Measurements from ENCODE around the gene RANBP17.
"Not testable (repeated sequence)": the region's sequence is repeated elsewhere in the genome, so short reads cannot be mapped to it uniquely, and the experiment has no call there.

RANBP17 gene

DNA sequence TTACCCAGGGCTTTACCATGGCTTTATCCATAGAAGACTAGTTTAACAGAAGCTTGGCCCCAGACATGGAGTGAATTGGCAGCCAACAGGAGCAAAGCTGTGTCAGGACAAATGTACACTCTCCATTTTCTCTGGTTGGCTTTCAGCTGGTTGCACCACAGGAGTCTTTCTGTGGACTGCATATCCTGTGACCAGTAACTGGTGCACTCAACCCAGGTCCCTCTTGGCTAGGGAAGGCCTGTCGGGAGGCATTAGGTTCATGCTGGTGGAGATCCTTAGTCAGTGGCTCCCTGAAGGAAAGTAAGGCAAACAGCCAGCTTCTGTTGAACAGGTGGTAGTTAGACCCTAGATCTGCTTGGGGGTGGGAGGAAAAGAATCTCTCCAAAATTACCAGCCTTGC lies 300.3 kb downstream of the RANBP17 start:
- DNase-seq = no peak

- no peak for DNase-seq
Measured at GRCh38 chr5:171162596-171162995, 300.8 kb downstream of the RANBP17 start.

GRCh38 chr5:171166766-171167165 lies 304.9 kb downstream of the RANBP17 start:
- no peak for DNase-seq

- DNase-seq = no peak
Measured at GRCh38 chr5:171168171-171168570, 306.4 kb downstream of the RANBP17 start.

DNA sequence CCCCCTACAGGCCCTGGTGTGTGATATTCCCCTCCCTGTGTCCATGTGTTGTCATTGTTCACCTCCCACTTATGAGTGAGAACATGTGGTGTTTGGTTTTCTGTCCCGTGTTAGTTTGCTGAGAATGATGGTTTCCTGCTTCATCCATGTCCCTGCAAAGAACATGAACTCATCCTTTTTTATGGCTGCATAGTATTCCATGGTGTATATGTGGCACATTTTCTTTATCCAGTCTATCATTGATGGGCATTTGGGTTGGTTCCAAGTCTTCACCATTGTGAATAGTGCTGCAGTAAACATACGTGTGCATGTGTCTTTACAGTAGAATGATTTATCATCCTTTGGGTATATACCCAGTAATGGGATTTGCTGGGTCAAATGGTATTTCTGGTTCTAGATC lies 313.1 kb downstream of the RANBP17 start:
- not testable (repeated sequence) for DNase-seq

- no peak for DNase-seq
Measured at GRCh38 chr5:171175746-171176145, 313.9 kb downstream of the RANBP17 start.

DNA sequence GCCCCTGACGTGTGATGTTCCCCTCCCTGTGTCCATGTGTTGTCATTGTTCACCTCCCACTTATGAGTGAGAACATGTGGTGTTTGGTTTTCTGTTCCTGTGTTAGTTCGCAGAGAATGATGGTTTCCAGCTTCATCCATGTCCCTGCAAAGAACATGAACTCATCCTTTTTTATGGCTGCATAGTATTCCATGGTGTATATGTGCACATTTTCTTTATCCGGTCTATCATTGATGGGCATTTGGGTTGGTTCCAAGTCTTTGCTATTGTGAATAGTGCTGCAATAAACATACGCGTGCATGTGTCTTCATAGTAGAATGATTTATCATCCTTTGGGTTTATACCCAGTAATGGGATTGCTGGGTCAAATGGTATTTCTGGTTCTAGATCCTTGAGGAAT lies 316.4 kb downstream of the RANBP17 start:
- not testable (repeated sequence) for DNase-seq

GRCh38 chr5:171188016-171188415 lies 326.2 kb downstream of the RANBP17 start:
- no peak for DNase-seq

- DNase-seq = no peak
Measured at GRCh38 chr5:171189442-171189841, 327.6 kb downstream of the RANBP17 start.

- no peak for DNase-seq
Measured at GRCh38 chr5:171192111-171192510, 330.3 kb downstream of the RANBP17 start.

- DNase-seq = no peak
Measured at GRCh38 chr5:171201310-171201709, 339.5 kb downstream of the RANBP17 start.

- no peak for DNase-seq
Measured at GRCh38 chr5:171205375-171205774, 343.6 kb downstream of the RANBP17 start.

GRCh38 chr5:171207256-171207847 lies 345.5 kb downstream of the RANBP17 start:
- peak; percentile 18 for DNase-seq

DNA sequence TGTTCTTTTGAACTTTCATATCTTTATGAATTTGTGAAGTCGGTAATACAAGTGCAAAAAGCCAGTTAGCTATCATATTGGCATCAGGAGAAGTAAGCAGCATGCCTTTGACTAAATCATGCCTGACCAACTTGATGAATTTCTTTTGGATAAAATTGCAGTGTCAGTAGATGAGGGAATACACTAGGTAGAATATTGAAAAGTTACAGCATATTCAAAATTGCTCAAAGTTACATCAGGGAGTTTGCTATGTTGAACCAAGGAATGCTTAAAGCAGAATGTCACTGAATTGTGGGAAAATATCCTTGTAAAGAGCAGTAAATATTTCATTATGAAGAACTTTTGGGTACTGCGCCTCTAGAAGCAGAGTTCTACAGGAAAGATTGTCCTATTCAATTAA lies 360.1 kb downstream of the RANBP17 start:
- DNase-seq = no peak

- no peak for DNase-seq
Measured at GRCh38 chr5:171223927-171224326, 362.1 kb downstream of the RANBP17 start.

DNA sequence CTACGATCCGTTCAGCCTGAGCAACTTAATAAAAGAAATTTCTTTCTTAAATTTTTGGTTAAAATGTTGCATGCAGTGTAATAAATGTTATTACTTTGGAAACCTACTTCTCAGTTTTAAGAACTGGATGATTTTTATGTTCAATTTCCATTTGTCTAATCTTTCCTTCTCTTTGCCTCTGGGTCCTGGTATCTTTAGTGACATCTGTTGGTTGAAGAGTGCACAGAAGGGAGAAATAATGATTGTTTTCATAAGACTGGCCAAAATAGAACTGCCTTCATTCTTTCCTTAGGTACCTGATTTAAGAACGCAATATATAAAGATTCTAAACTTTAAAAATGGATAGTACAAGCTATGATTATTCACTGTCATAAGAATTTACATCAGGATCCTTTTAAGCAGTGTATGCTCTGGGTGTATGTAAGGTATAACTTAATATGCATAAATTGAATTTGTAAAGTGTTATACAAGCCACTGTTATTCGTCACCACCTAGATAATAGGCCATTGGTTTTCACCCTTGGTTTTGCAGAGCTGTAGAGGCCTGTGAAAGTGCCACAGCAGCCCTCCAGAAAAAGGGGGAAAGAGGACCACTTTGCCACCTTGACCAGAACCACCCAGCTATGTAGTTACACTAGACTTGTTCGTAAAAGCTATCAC lies 364.4 kb downstream of the RANBP17 start:
- DNase-seq = no peak

- DNase-seq = no peak
Measured at GRCh38 chr5:171226864-171227263, 365.0 kb downstream of the RANBP17 start.

GRCh38 chr5:171236651-171237050 lies 374.8 kb downstream of the RANBP17 start:
- DNase-seq = no peak

DNA sequence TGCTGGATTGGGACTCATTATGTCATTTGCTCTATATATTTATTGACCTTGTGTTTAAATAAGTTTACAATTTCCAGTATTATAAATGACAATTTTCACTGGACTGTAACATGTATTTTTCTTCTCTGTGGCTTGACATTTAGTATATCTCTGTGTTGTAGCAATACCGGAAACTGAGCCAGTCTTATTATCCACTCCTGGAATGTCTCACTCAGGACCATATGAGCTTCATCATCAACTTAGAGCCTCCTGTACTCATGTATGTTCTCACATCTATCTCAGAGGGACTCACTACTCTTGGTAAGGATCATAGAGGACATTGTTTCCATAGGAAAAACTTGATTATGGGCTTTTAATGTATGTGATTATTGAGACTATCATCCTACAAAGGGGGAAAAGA lies 380.7 kb downstream of the RANBP17 start:
- DNase-seq = no peak

DNA sequence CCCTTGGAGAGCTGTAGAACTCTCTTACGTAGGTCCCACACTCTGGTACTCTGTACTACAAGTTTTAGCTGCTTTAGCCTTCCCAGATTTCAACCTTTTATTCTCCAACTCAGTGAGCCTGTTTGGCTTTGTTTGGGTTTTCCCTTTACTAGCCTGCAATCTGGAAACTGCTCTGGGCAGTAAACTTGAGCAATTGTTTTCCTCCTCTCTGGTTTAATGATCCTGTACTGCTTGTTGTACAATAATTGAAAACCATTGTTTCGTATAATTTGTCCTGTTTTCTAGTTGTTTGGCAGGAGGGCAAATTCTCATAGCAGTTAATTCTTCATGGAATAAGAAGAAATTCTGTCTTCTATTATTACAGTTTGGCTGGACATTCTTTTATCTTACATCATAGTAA lies 384.4 kb downstream of the RANBP17 start:
- DNase-seq = no peak

DNA sequence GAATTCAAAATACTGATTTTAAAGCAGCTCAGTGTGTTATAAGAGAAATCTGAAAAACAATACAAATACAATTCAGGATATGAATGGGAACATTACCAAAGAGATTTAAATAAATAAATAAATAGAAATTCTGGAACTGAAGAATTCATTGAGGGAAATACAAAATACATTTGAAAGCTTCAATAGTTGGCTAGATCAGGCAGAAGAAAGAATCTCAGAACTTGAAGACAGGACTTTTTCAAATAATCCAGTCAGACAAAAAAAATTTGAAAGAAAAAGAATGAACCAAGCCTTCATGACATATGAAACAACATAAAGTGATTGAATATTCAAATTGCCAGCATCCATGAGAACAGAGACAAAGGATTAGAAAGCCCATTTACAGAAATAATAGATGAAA lies 387.6 kb downstream of the RANBP17 start:
- no peak for DNase-seq

GRCh38 chr5:171250738-171251137 lies 388.9 kb downstream of the RANBP17 start:
- no peak for DNase-seq

DNA sequence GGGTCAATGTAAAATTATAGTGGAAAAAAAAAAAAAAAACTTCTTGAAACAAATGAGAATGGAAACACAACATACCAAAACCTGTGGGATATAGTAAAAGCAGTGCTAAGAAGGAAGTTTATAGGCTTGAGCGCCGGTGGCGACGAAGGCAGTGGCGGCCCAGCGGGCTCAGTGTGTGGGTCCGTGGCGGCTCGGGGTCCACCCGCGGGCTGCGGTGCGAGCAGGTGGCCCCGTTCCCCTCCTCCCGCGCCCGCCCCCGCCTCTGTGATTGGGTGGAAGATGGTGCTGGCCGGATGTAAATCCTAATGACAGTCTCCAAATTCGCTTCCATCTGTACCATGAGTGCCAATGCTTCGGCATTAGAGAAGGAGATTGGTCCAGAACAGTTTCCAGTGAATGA lies 389.7 kb downstream of the RANBP17 start:
- DNase-seq = no peak

DNA sequence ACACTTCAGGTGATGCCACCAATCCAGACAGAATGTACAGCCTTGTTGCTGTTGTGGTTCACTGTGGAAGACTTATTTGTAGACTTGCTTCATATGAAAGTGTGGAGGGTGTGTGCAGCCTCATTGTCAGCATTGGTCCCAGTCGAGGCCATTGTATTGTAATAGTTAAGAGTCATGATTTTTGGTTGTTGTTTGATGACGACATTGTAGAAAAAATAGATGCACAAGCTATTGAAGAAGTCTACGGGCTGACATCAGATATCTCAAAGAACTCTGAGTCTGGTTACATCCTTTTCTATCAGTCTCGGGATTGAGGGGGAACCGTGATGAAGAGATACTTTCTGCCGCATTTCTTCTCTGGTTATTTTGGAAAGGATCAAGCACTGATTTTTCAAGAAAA lies 390.9 kb downstream of the RANBP17 start:
- DNase-seq = no peak
